ENCODE results near the gene RAB15.

- TF ChIP-seq CTCF (IDR thresholded peaks at IDR 0.05; ENCODE audit: poor library complexity) (no peak), EZH2 (IDR thresholded peaks at IDR 0.05; ENCODE audit: borderline replicate concordance) (no peak)
These were observed 40.2 kb upstream of the RAB15 start for GRCh38 chr14:65012353-65012752.

All from hepatocyte (in vitro differentiated cells).